Skeletal muscle tissue (tissue), 4 donors: Measurements from ENCODE around the gene PSAP. TPM values are rescaled to one million over a fixed set of nuclear protein-coding genes. Genes with fewer than 3 reads are reported as not detected.

Experiments
- H3K27ac ChIP-seq: one replicate; pipeline ENCODE4 v1.7.0; 2013; ENCODE audit warnings: mild to moderate bottlenecking, low read depth, low read length, inconsistent platforms
- H3K27me3 ChIP-seq, 3 donors: one replicate each; pipeline ENCODE4 v1.7.0; 2013; ENCODE audit warnings: low read length in 3 of 3; ENCODE audit not compliant: control insufficient read depth in 3 of 3, insufficient read depth in 3 of 3
- H3K36me3 ChIP-seq, 3 donors: one replicate each; pipeline ENCODE4 v1.7.0; 2013; ENCODE audit warnings: low read length in 3 of 3; ENCODE audit not compliant: control insufficient read depth in 3 of 3, insufficient read depth in 3 of 3
- H3K4me1 ChIP-seq, 3 donors: one replicate each; pipeline ENCODE4 v1.7.0; 2013; ENCODE audit warnings: low read length in 3 of 3, mild to moderate bottlenecking in 3 of 3; ENCODE audit not compliant: control insufficient read depth in 3 of 3, insufficient read depth in 3 of 3
- H3K4me3 ChIP-seq, 3 donors: one replicate each; pipeline ENCODE4 v1.7.0; 2013; ENCODE audit warnings: low read length in 3 of 3
- H3K9ac ChIP-seq, 3 donors: one replicate each; pipeline ENCODE4 v1.7.0; 2013; ENCODE audit warnings: low read length in 3 of 3, mild to moderate bottlenecking in 3 of 3, moderate library complexity in 2 of 3, low read depth in 1 of 3
- H3K9me3 ChIP-seq, 3 donors: one replicate each; pipeline ENCODE4 v1.7.0; 2013; ENCODE audit warnings: low read length in 3 of 3; ENCODE audit not compliant: control insufficient read depth in 3 of 3
- total RNA-seq: library from RNA; depleted of rRNA; stranded (reverse); fragments of >200 nt; gene quantifications from one replicate; pipeline ENCODE4 v1.2.3, GENCODE V29; 2014
- donor health status: Osteomylitis.

The PSAP gene
- total RNA-seq, 1 donor from 2014 or later = 369 TPM

DNA sequence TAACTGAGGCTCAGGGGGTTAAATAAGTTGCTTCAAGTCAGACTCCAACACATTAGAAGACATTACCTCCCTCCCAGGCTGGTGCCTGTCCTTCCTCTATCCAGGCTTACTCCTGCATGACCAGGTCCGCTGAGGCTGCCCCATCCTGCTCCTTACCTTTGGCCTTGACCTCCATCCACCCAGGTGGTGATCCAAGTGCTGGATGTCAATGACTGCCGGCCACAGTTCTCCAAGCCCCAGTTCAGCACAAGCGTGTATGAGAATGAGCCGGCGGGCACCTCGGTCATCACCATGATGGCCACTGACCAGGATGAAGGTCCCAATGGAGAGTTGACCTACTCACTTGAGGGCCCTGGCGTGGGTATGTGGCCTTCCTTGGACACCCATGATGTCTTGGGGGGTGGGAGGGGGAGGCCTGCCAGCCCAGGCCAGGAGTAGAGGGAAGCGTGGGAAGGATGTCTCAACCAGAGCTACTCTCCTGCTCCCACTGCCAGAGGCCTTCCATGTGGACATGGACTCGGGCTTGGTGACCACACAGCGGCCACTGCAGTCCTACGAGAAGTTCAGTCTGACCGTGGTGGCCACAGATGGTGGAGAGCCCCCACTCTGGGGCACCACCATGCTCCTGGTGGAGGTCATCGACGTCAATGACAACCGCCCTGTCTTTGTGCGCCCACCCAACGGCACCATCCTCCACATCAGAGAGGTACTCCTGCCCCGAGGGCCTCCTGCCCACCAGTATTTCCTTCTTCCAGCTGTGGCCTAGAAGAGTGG lies 48.1 kb downstream of the PSAP start:
- Histone ChIP-seq H3K9me3 (no peaks in the 10 kb centered on the region), H3K27ac (no peak overlapping the region), H3K4me1 (peaks cover 0 to 4% (median 2%) of the 10 kb centered on the region in 3 donors), H3K27me3 (peaks cover 0 to 4% (median 0%) of the 10 kb centered on the region in 3 donors), H3K36me3 (no peaks in the 10 kb centered on the region), H3K9ac (no peak overlapping the region), H3K4me3 (no peak overlapping the region)

DNA sequence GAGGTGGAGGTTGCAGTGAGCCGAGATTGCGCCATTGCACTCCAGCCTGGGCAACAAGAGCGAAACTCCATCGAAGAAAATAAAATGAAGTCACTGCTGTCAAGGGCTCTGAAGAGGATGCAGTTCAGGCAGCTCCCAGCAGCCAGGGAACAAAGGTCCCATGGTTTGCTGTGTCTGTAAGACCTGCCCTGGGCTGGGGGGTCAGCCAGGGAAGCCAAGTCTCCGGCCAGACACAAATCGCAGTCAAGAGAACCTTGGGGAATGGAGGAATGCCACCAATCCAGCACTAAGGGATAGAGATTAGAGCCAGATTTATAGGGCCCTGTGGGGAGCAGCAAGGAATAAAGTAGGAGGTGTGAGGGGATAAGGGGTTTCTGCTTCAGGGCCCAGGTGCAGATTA lies 48.8 kb downstream of the PSAP start:
- peaks cover 0 to 4% (median 2%) of the 10 kb centered on the region in 3 donors for H3K4me1 ChIP-seq
- H3K9me3 ChIP-seq = no peaks in the 10 kb centered on the region
- H3K4me3 ChIP-seq = no peak overlapping the region
- H3K36me3 ChIP-seq = no peaks in the 10 kb centered on the region
- no peak overlapping the region for H3K27ac ChIP-seq
- H3K9ac ChIP-seq = no peak overlapping the region
- no peaks in the 10 kb centered on the region for H3K27me3 ChIP-seq

DNA sequence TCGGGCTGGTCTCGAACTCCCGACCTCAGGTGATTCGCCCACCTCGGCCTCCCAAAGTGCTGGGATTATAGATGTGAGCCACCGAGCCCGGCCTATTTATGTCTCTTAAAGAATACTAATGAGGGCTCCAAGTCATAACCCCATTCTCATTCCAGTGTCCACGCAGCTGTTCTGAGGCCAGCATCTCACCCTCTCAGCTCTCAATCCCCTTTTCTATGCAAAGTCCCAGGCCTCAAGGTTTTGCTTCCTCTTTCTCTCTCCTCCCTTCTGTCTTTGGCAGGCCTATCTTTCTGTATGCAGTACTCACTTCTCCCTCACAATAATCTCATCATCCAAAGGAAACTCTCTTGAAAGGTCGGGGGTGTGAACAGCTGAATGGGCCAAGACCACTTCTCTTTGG lies 49.7 kb downstream of the PSAP start:
- no peak overlapping the region for H3K9ac ChIP-seq
- no peaks in the 10 kb centered on the region for H3K27me3 ChIP-seq
- H3K4me1 ChIP-seq = peaks cover 0 to 4% (median 2%) of the 10 kb centered on the region in 3 donors
- H3K9me3 ChIP-seq = no peaks in the 10 kb centered on the region
- H3K36me3 ChIP-seq = no peaks in the 10 kb centered on the region
- H3K27ac ChIP-seq = no peak overlapping the region
- no peak overlapping the region for H3K4me3 ChIP-seq

DNA sequence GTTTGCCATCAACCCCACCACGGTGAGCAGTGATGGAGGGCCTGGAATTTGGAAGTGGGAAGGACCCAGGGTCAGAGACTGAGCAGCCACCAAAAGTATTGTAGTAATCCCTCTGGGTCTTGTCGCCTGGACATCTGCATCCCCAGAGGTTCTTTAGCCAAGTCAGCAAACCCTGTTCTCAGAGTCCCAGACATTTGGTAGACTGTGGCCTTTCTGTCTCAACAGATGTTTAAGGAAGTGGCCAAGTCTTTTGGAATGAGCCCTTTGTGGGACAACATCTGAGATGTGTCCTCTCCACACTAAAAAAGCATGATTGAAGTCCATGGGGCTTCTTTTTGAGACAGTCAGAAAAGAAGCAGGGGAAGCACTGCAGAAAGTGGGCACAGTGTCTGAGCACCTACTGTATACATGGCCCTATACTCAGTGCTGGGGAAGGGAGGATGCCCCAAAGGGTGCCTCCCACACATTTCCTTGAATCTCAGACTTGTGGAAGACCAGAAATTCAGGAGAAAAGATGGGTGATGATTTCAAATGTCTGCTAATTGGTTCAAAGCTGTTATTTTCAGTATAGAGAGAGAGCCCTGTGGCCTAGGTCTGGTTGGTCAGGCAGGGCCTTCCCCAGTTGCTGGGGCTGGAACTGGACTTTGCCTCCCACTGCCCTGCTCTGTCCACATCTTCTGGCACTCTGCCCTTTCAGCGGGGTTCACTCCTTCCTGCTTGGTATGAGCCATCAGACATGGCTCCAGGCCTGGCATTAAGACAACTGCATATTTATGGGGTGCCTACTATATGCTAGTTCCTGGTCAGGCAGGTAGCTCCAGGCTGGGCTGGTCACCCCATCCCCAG lies 51.2 kb downstream of the PSAP start:
- Histone ChIP-seq H3K27ac (no peak overlapping the region), H3K36me3 (no peaks in the 10 kb centered on the region)

DNA sequence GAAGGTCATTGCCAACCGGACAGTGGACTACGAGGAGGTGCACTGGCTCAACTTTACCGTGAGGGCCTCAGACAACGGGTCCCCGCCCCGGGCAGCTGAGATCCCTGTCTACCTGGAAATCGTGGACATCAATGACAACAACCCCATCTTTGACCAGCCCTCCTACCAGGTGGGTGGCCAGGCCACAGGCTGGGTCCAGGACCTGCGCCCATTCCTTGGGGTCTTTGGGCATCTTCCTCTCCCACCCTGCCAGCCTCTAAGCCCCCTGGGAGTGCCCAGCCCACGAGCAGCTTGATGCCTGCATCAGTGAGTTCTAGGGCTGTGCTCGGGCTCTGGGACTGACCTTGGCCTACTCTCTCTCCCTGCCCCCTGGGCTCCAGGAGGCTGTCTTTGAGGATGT lies 51.9 kb downstream of the PSAP start:
- Histone ChIP-seq H3K27me3 (no peaks in the 10 kb centered on the region), H3K27ac (no peak overlapping the region), H3K36me3 (no peaks in the 10 kb centered on the region), H3K9me3 (no peaks in the 10 kb centered on the region), H3K9ac (no peak overlapping the region), H3K4me3 (no peak overlapping the region), H3K4me1 (peaks cover 0 to 4% (median 0%) of the 10 kb centered on the region in 3 donors)

More for the DNA sequence above, 51.2 kb downstream of the PSAP start:
- no peaks in the 10 kb centered on the region for H3K27me3 ChIP-seq
- H3K4me1 ChIP-seq = peaks cover 0 to 4% (median 0%) of the 10 kb centered on the region in 3 donors
- no peak overlapping the region for H3K4me3 ChIP-seq
- H3K9me3 ChIP-seq = no peaks in the 10 kb centered on the region
- no peak overlapping the region for H3K9ac ChIP-seq

DNA sequence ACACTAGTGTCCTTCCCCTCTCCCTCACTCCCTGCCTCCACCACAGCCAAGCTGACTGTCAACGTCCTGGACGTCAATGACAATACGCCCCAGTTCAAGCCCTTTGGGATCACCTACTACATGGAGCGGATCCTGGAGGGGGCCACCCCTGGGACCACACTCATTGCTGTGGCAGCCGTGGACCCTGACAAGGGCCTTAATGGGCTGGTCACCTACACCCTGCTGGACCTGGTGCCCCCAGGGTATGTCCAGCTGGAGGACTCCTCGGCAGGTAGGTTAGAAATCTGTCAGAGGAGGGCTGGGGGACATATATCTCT lies 52.8 kb downstream of the PSAP start:
- Histone ChIP-seq H3K27me3 (no peaks in the 10 kb centered on the region), H3K9ac (no peak overlapping the region), H3K27ac (no peak overlapping the region), H3K4me1 (peaks cover 0 to 4% (median 0%) of the 10 kb centered on the region in 3 donors), H3K4me3 (no peak overlapping the region), H3K36me3 (no peaks in the 10 kb centered on the region), H3K9me3 (no peaks in the 10 kb centered on the region)

DNA sequence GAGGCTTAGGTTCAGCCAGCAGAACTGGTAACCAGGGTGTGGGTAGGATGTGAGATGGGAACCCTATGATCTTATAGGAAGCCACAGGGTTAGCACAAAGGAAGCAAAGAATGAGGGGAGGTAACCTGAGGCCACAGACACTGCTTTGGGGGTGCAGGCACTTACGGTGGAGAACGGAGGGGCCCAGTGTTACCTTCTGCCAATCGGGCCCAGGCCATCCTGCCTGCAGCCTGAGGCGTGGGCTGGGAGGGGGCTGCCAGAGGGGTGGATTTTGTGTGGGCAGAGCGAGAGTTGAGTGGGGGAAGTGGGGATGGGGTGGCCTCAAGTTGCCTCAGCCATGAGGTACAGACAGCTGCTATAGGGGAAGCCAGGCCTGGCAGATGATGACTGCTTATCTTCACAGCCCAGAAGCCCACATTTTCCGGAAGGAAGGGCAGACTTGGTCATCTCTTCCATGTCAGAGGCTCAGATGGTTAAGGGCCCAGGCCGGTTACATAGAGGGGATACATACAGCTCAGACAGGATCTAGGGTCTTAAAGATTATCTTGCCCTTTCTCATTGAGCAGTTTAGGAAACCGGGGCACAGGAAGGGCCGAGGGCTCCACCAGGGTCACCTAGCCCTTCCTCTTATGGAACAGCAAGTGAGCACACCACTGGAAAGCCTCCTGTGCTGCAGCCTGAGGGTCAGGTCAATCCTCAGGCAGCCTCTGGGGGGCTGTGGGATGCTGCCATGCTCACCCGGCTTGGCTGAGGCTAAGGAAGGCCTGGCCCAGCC lies 53.3 kb downstream of the PSAP start:
- Histone ChIP-seq H3K9me3 (no peaks in the 10 kb centered on the region), H3K9ac (no peak overlapping the region)

DNA sequence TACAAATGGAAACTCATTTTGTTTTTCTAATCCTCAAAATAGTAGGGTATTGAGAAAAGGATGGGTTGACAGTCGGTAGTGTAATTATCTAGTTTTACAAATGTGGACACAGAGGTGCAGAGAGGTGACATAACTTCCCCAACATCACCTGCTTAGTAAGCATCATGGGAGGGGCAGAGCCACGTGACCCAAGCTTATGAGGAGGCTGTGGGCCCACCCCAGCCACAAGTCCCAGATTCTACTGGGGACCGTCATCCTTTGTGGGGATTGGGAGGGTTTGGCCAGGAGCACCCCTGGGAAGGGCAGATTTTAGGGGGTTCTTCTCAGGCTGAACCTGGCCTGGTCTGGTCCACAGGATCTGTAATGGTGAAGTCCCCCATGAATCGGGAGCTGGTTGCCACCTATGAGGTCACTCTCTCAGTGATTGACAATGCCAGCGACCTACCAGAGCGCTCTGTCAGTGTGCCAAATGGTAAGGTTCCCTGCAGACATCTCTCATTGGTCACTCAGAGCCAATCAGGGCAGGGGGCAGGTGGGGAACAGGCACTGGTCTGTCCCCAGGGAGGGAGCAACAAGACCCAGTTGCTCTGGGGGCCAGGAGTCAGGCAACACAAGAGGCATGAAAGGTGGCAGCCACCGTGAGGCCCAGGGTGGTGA lies 54.2 kb downstream of the PSAP start:
- Histone ChIP-seq H3K4me3 (no peak overlapping the region), H3K4me1 (peaks cover 0 to 4% (median 0%) of the 10 kb centered on the region in 3 donors), H3K9ac (no peak overlapping the region), H3K27me3 (no peaks in the 10 kb centered on the region), H3K27ac (no peak overlapping the region), H3K36me3 (no peaks in the 10 kb centered on the region), H3K9me3 (no peaks in the 10 kb centered on the region)

More for the DNA sequence above, 53.3 kb downstream of the PSAP start:
- Histone ChIP-seq H3K27ac (no peak overlapping the region), H3K27me3 (no peaks in the 10 kb centered on the region), H3K4me3 (no peak overlapping the region), H3K4me1 (peaks cover 0 to 4% (median 0%) of the 10 kb centered on the region in 3 donors), H3K36me3 (no peaks in the 10 kb centered on the region)

DNA sequence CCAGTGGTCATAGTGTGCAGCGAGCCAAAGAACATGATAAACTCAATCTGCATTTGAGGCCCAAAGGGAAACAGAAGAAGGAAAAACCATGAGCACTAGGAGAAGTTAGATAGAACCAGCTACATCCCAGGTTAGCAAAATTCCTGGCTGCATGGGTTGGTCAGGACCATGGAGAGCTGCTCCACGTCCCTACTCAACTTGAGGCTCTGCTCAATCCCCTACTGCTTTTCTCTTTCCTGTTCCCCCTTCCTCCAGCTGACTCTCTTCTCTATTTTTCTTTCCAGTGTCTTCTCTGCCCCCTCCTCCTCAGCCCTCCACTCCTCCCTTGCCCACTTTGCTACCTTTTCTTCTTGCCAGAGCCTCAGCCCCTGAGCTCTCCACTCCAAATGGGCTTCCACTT lies 55.8 kb downstream of the PSAP start:
- H3K4me3 ChIP-seq = no peak overlapping the region
- no peak overlapping the region for H3K9ac ChIP-seq
- no peaks in the 10 kb centered on the region for H3K9me3 ChIP-seq
- H3K27ac ChIP-seq = no peak overlapping the region
- H3K27me3 ChIP-seq = no peaks in the 10 kb centered on the region
- no peaks in the 10 kb centered on the region for H3K36me3 ChIP-seq
- H3K4me1 ChIP-seq = peaks cover 0 to 4% (median 0%) of the 10 kb centered on the region in 3 donors
